Peyer's patch (tissue), 4 donors: ENCODE data around the gene SERGEF.

Source experiments
- CTCF ChIP-seq, 6 experiments: fragments of 450-650 bp in 4 of 6; fragments of 200-600 bp in 2 of 6; sonication (generic) in 1 of 6; IDR thresholded peaks; one replicate each; pipeline ENCODE4 v1.5.1; 2017 to 2019; ENCODE audit warnings: antibody characterized with exemption in 6 of 6, mild to moderate bottlenecking in 3 of 6, moderate library complexity in 1 of 6
- POLR2A ChIP-seq, 2 donors: fragments of 450-650 bp; IDR thresholded peaks; one replicate each; pipeline ENCODE4 v1.5.1; 2017; ENCODE audit warnings: antibody characterized with exemption in 2 of 2, mild to moderate bottlenecking in 2 of 2, moderate library complexity in 2 of 2

- no peak for TF ChIP-seq CTCF (IDR thresholded peaks at IDR 0.05)
- TF ChIP-seq POLR2A (IDR thresholded peaks at IDR 0.05), result no peak
Observed at GRCh38 chr11:17976651-17977050, 36.2 kb downstream of the SERGEF start.
